ENCODE data around the gene PARD3B. TPM values are rescaled to one million over a fixed set of nuclear protein-coding genes. Genes with fewer than 3 reads are reported as not detected.

The PARD3B gene
- total RNA-seq, 4 donors from 2014 or later: 32.6 to 65.7 (median 38.6) TPM

- no peak overlapping the region for H3K27ac ChIP-seq
- no peaks in the 10 kb centered on the region for H3K27me3 ChIP-seq
- WGBS, 2 donors (ENCODE audit: low coverage in 1 of 2): 87 to 88% methylated on average over 1 of the region's 1 CpG
- intact Hi-C loops (cut with DNase I; ENCODE audit: low total_unique reads): no loop called here
- in situ Hi-C loops (cut with MboI; ENCODE audit: low pct_ligation_motif_present in 1 of 4, low pct_unique_long_range_greater_than_20kb in 1 of 4, low sequenced_read_pairs in 3 of 4): no loop called here
- H3K4me3 ChIP-seq: no peak overlapping the region
- TF ChIP-seq CTCF (IDR thresholded peaks at IDR 0.05) (no peak), EP300 (IDR thresholded peaks at IDR 0.05; ENCODE audit: low read depth) (no peak)
- no peaks in the 10 kb centered on the region for H3K4me1 ChIP-seq
- DNase-seq: no peak
- H3K9me3 ChIP-seq: no peaks in the 10 kb centered on the region
- H3K36me3 ChIP-seq: no peaks in the 10 kb centered on the region
These were observed 525.6 kb downstream of the PARD3B start for GRCh38 chr2:205070889-205071288.

GRCh38 chr2:205073433-205074020 lies 528.3 kb downstream of the PARD3B start:
- intact Hi-C loops (cut with DNase I; ENCODE audit: low total_unique reads) (no loop called here), in situ Hi-C loops (cut with MboI; ENCODE audit: low pct_ligation_motif_present in 1 of 4, low pct_unique_long_range_greater_than_20kb in 1 of 4, low sequenced_read_pairs in 3 of 4) (no loop called here)
- H3K27me3 ChIP-seq: no peaks in the 10 kb centered on the region
- H3K4me1 ChIP-seq: no peaks in the 10 kb centered on the region
- 71 to 84% methylated on average over 2 of the region's 2 CpGs for WGBS, 2 donors (ENCODE audit: low coverage in 1 of 2)
- TF ChIP-seq EP300 (IDR thresholded peaks at IDR 0.05; ENCODE audit: low read depth) (no peak), POLR2A (IDR thresholded peaks at IDR 0.05) (no peak), POLR2AphosphoS5 (IDR thresholded peaks at IDR 0.05) (no peak), CTCF (IDR thresholded peaks at IDR 0.05) (no peak)
- no peak overlapping the region for H3K4me3 ChIP-seq
- no peak for DNase-seq
- H3K9me3 ChIP-seq: no peaks in the 10 kb centered on the region
- no peaks in the 10 kb centered on the region for H3K36me3 ChIP-seq
- no peak overlapping the region for H3K27ac ChIP-seq

- H3K36me3 ChIP-seq: no peaks in the 10 kb centered on the region
- in situ Hi-C loops (cut with MboI; ENCODE audit: low pct_ligation_motif_present in 1 of 4, low pct_unique_long_range_greater_than_20kb in 1 of 4, low sequenced_read_pairs in 3 of 4): no loop called here
- DNase-seq: no peak
- H3K4me1 ChIP-seq: no peaks in the 10 kb centered on the region
- TF ChIP-seq POLR2AphosphoS5 (IDR thresholded peaks at IDR 0.05) (no peak), EP300 (IDR thresholded peaks at IDR 0.05; ENCODE audit: low read depth) (no peak), CTCF (IDR thresholded peaks at IDR 0.05) (no peak), POLR2A (IDR thresholded peaks at IDR 0.05) (no peak)
- 97% methylated on average over 3 of the region's 3 CpGs; no CpG with 5 or more reads in 1 of the 2 donors for WGBS, 2 donors (ENCODE audit: low coverage in 1 of 2)
- intact Hi-C loops (cut with DNase I; ENCODE audit: low total_unique reads): no loop called here
- no peaks in the 10 kb centered on the region for H3K9me3 ChIP-seq
- H3K27ac ChIP-seq: no peak overlapping the region
- H3K27me3 ChIP-seq: no peaks in the 10 kb centered on the region
- no peak overlapping the region for H3K4me3 ChIP-seq
These were observed 531.1 kb downstream of the PARD3B start for GRCh38 chr2:205076405-205076804.

- in situ Hi-C loops (cut with MboI; ENCODE audit: low pct_ligation_motif_present in 1 of 4, low pct_unique_long_range_greater_than_20kb in 1 of 4, low sequenced_read_pairs in 3 of 4): no loop called here
- 66% methylated on average over 3 of the region's 3 CpGs for WGBS, 2 donors (ENCODE audit: low coverage in 1 of 2)
- no peaks in the 10 kb centered on the region for H3K27me3 ChIP-seq
- DNase-seq: no peak
- no peak for TF ChIP-seq POLR2AphosphoS5 (IDR thresholded peaks at IDR 0.05)
- no peak for TF ChIP-seq POLR2A (IDR thresholded peaks at IDR 0.05)
- TF ChIP-seq CTCF (IDR thresholded peaks at IDR 0.05): no peak
- TF ChIP-seq EP300 (IDR thresholded peaks at IDR 0.05; ENCODE audit: low read depth): no peak
- no peaks in the 10 kb centered on the region for H3K36me3 ChIP-seq
- intact Hi-C loops (cut with DNase I; ENCODE audit: low total_unique reads): no loop called here
- no peaks in the 10 kb centered on the region for H3K9me3 ChIP-seq
- no peaks in the 10 kb centered on the region for H3K4me1 ChIP-seq
- H3K27ac ChIP-seq: no peak overlapping the region
- H3K4me3 ChIP-seq: no peak overlapping the region
These were observed 531.9 kb downstream of the PARD3B start for GRCh38 chr2:205077159-205077558.

Data from transverse colon (tissue), 4 donors.